Osteoblast (primary cell): Measurements from ENCODE around the gene ANTKMT. TPM values are rescaled to one million over a fixed set of nuclear protein-coding genes. Genes with fewer than 3 reads are reported as not detected.

ENCODE experiments used
- DNase-seq: peaks from one replicate; pipeline ENCODE4 v3.0.0; 2011; ENCODE audit warnings: low spot score, mixed read lengths; ENCODE audit not compliant: insufficient read length; ENCODE audit errors: missing footprints
- H2AFZ ChIP-seq: 2 replicates; pipeline ENCODE4 v1.6.0; 2011; ENCODE audit warnings: mild to moderate bottlenecking, low read length
- H3K27ac ChIP-seq: 2 replicates; pipeline ENCODE4 v1.5.1; 2011; ENCODE audit warnings: mild to moderate bottlenecking, low read depth, low read length, moderate library complexity
- H3K27me3 ChIP-seq: 2 replicates; pipeline ENCODE4 v1.6.0; 2012; ENCODE audit warnings: mild to moderate bottlenecking, control low read depth, inconsistent platforms, low read length, moderate library complexity; ENCODE audit not compliant: insufficient read depth
- H3K36me3 ChIP-seq: 2 replicates; pipeline ENCODE4 v1.5.1; 2011; ENCODE audit warnings: mild to moderate bottlenecking, low read length, control low read depth, moderate library complexity; ENCODE audit not compliant: insufficient read depth
- H3K4me1 ChIP-seq: 2 replicates; pipeline ENCODE4 v1.5.1; 2011; ENCODE audit warnings: mild to moderate bottlenecking, low read length, control low read depth, moderate library complexity; ENCODE audit not compliant: insufficient read depth
- H3K4me2 ChIP-seq: 2 replicates; pipeline ENCODE4 v1.6.0; 2011; ENCODE audit warnings: mild to moderate bottlenecking, low read length; ENCODE audit not compliant: insufficient read depth
- H3K4me3 ChIP-seq: fragments of 200-600 bp; sonication (generic); 3 replicates; pipeline ENCODE4 v1.5.1; 2012; ENCODE audit warnings: mild to moderate bottlenecking, low read length, inconsistent platforms; ENCODE audit not compliant: insufficient read depth
- H3K79me2 ChIP-seq: 2 replicates; pipeline ENCODE4 v1.6.0; 2012; ENCODE audit warnings: mild to moderate bottlenecking, low read length, control low read depth, inconsistent platforms; ENCODE audit not compliant: insufficient read depth
- H3K9me3 ChIP-seq: 2 replicates; pipeline ENCODE4 v1.5.1; 2011; ENCODE audit warnings: low read depth, low read length, control low read depth
- H4K20me1 ChIP-seq: 2 replicates; pipeline ENCODE4 v1.6.0; 2012; ENCODE audit warnings: mild to moderate bottlenecking, low read length, control low read depth; ENCODE audit not compliant: insufficient read depth
- CTCF ChIP-seq: IDR thresholded peaks from 2 replicates; pipeline ENCODE4 v1.5.1; 2011; ENCODE audit warnings: mild to moderate bottlenecking, low read depth, low read length, moderate library complexity; ENCODE audit errors: extremely low read depth
- total RNA-seq: library from RNA; depleted of rRNA; stranded (reverse); fragments of >200 nt; gene quantifications from 2 replicates; pipeline ENCODE4 v1.2.3, GENCODE V29; 2012

The ANTKMT gene
- total RNA-seq, 1 donor = 21.7 TPM

- Histone ChIP-seq H3K4me2 (no peak overlapping the region), H3K27ac (no peak overlapping the region), H3K4me1 (peaks cover 9% of the 10 kb centered on the region), H3K36me3 (no peaks in the 10 kb centered on the region), H2AFZ (no peak overlapping the region), H4K20me1 (peaks cover 4% of the 10 kb centered on the region), H3K27me3 (peaks cover 39% of the 10 kb centered on the region), H3K4me3 (peak overlapping the region; percentile 39), H3K79me2 (no peaks in the 10 kb centered on the region), H3K9me3 (no peaks in the 10 kb centered on the region)
- TF ChIP-seq CTCF = no peak
- peak; percentile 100 for DNase-seq
Observed at GRCh38 chr16:709566-710499, 11.1 kb upstream of the ANTKMT start.

DNA sequence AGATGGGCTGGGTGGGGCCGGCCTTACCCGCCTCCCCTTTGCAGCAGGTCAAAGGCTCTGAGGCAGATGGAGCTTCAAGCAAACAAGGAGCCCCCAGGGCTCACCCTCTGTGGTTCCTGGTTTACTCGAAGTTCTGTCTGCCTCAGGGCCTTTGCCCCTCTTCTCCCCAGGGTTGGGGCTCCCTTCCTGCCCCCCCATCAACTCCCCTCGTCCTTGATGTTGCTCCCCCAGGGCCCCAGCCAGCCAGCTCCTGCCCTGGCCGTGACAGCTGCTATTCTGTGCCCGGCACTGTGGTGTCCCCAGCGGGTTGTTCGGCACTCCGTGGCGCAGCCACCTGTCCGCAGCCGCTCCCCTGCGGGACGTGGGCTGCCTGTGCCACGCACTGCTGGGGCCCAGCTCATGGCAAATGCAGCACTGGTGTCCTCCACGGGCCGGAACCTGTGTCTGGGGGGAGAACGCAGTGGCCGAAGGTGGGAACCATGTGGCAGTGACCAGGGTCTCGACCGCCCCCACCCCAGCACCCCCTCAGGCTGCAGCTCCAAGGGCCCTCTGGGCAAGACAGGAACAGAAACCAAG is 10.4 kb upstream of the ANTKMT start:
- no peak overlapping the region for H3K27ac ChIP-seq
- H3K9me3 ChIP-seq = no peaks in the 10 kb centered on the region
- TF ChIP-seq CTCF = no peak
- peaks cover 36% of the 10 kb centered on the region for H3K27me3 ChIP-seq
- H3K4me2 ChIP-seq = no peak overlapping the region
- H3K4me1 ChIP-seq = peaks cover 9% of the 10 kb centered on the region
- no peak overlapping the region for H2AFZ ChIP-seq
- DNase-seq = no peak
- H3K36me3 ChIP-seq = no peaks in the 10 kb centered on the region
- no peaks in the 10 kb centered on the region for H3K79me2 ChIP-seq
- H4K20me1 ChIP-seq = peaks cover 4% of the 10 kb centered on the region
- no peak overlapping the region for H3K4me3 ChIP-seq

DNA sequence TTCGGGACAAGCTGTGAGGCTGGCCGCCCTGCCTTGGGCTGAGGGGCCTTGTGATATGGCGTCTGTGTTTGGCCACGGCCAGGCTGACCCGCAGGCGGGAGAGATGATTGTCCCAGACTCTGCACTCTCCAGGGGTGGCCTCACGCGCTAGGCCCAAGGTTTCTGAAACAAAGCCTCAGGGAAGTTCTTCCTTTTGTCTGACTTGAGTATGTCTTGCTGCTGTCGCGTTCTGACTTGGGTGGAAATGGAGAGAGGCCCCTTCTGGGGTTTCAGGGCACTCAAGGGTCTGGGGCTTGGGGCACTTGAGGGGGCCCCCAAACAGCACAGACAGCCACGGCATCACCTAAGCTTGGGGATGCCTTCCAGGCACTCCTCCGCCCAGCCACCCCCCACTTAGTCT is 9.9 kb upstream of the ANTKMT start:
- H2AFZ ChIP-seq = no peak overlapping the region
- H3K4me1 ChIP-seq = peaks cover 13% of the 10 kb centered on the region
- peaks cover 4% of the 10 kb centered on the region for H4K20me1 ChIP-seq

More for the DNA sequence above, 9.9 kb upstream of the ANTKMT start:
- TF ChIP-seq CTCF = no peak
- H3K79me2 ChIP-seq = no peaks in the 10 kb centered on the region
- H3K9me3 ChIP-seq = no peaks in the 10 kb centered on the region
- no peak overlapping the region for H3K4me3 ChIP-seq
- H3K36me3 ChIP-seq = no peaks in the 10 kb centered on the region
- no peak overlapping the region for H3K27ac ChIP-seq
- no peak overlapping the region for H3K4me2 ChIP-seq
- DNase-seq = no peak
- H3K27me3 ChIP-seq = peaks cover 36% of the 10 kb centered on the region
